ENCODE data around the gene LRP8.
"Not testable (repeated sequence)": the region's sequence is repeated elsewhere in the genome, so short reads cannot be mapped to it uniquely, and the experiment has no call there.

Gene LRP8

DNA sequence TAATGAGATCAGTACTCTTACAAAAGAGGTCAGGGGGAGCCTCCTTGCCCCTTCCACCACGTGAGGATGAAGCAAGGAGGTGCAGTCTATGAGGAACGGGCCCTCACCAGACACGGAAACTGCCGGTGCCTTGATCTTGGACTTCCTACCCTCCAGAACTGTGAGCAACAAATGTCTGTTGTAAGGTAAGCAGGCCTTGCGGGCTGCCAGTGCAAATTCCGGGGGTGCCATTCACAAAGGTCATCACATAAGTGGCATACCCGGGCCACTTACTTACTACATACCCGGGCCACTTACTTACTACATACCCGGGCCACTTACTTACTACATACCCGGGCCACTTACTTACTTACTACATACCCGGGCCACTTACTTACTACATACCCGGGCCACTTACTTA, 44.7 kb downstream of the LRP8 start:
- not testable (repeated sequence) for DNase-seq (ENCODE audit: low spot score)

DNA sequence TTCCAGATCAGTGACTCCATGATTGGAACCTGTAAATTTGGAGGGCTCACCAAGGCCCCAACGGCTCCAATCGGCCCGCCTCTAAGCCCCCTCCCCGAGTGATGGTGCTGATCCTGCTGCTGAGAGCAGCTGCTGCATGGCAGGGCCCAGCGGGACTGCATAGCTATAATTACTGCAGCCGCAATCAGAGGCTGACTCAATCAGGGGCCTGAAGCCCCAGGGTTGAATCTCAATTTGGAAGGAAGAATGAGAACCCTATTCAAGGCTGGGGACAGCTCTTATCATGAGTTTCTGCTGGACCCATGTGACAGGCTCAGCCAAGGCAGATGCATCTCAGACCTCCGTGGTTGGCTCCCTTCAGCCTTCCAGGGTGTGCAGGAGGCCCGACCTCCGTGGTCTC, 46.7 kb downstream of the LRP8 start:
- DNase-seq (ENCODE audit: low spot score) = no peak

DNA sequence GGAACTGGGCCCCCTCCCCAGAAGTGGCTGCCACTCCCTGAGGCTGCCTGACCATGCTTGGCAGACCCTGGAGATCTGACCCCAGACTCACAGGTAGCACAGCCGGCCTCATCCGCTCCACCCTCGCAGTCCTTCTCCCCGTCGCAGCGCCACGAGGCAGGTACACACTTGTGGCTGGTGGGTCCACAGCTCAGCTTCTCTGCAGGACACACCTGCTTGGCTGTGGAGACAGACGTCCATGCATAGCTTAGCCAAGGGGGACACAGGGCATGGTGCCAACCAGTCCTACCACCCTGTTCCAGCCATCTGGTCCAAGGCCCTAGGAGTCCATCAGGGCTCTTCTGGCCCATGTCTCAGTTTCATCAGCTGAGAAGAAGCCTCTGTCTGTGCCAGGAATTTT, 47.4 kb downstream of the LRP8 start:
- no peak for DNase-seq (ENCODE audit: low spot score)

DNA sequence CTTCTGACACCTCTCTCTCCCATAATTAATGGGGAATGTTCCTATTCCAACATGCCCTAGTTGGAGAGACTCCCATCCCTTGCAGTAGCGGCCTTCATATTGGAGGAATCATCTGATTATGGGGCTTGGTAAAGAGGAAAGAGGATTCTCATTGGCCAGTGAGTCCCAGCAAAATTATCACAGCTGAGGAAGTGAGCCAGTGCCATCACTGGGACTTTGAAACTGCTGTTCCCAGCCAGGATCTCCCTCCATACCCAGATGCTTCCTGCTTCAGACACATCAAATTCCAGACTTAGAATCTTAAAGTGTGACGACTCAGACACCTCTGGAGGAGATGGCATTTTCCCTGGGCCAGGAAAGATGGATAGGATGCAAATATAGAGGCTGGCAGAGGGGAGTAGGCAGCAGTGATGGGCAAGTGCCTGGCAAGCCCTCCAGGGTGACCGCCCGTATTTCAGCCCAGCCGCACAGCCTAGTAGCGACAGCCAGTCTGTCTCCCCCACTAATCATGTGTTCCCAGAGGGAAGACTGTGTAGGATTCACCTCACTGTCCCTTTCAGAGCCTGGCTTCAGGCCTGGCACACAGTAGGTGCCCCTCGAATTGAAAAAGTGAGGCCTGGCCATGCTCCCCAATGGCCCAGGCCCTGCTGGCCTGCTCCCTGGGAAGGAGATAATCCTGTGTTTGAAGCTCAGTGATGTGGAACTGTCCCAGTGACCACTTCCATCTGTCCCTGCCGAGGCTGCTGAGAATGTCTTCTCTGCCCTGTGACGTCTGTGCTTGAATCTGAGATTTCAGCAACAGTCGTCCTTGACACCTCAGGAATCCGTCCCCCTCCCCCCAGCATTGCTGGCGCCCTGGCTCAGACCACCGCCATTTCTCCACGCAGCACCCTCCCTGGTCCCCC, 48.3 kb downstream of the LRP8 start:
- no peak for DNase-seq (ENCODE audit: low spot score)

DNA sequence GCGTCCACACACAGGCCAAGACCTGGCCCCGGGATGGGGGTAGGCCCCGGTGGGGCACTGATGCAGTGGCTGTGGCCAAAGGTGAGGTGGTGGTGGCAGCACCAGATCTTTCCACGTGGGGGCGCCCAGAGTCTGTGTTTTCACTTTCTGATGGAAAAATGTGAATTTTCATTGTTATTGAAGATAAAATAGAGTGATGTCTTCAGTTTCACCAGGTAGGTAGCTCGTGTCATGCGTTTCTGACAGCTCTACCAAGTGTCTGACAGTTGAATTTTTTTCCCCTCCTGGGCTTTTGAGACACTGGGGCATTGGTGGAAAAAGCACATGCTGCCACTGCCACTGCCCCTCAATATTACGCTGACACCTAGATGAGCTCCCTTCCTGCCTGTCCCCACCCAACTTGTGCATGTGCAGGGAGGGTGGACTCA, 49.6 kb downstream of the LRP8 start:
- peak; percentile 79 for DNase-seq (ENCODE audit: low spot score)

DNA sequence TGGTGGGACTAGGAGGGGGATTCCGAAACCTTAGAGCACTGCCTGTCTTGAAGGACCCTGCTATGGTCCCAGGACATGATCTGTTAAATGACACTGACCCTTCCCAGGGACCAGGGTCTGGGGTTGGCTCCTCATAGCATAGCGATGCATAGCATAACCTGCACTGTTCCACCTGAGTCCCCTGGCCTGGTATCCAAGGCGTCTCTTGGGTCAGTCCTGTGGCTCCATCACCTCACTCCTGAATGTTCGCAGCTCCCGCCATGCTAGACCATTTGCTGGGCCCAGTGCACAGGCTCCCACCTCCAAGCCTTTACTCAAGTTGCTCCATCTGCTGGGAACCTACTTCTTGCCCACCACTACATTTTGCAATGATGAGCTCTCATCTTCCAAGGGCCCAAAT, 50.5 kb downstream of the LRP8 start:
- no peak for DNase-seq (ENCODE audit: low spot score)

DNA sequence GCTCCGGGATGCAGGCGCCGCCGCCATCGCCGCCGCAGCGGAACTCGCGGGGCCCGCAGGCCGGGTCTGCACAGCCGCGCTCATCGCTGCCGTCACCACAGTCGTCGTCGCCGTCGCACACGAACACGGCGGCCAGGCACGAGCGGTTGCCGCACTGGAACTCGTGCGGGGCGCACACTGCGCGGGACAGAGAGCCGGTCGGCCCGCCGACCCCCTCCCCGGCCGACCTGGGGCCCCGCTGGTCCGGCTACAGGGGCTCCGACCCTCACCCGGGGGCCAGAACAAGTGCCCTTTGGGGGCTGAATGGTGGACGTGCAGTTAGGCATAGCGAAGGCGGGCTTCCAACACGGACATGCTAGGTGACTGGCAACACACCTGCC, 51.0 kb downstream of the LRP8 start:
- no peak for DNase-seq (ENCODE audit: low spot score)

DNA sequence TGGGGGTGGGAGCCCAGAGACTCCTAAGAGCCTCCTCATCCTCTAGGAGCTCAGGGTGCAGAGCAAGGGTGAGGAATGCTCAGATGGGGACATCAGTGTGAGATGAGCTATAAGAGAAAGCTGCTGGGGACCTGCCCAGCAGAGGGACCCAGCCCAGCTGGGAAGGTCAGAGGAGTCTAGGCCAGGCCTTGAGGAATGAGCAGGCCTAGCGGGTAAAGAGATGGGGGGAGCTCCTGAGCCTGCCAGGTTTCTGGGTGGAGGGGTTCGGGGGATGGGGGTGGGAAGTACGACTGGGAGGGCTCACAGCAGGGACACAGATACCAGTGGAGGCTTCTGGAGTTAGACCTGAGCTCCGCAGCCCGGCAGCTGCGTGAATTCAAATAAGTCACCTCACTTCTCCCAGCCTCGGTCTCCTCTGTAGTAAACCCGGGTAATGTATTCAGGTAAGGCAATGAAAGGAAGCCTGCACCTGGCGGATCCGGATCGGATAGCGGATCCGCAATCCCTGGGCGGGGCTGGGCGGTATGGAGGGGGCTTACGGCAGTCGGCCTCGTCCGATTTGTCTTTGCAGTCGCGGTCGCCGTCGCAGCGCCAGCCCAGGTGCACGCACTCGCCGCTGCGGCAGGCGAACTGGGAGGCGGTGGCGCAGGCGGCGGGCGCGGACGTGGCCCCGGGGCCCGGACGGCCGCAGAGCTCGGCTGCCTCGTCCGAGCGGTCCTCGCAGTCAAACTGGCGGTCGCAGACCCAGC, 51.5 kb downstream of the LRP8 start:
- DNase-seq (ENCODE audit: low spot score) = no peak

DNA sequence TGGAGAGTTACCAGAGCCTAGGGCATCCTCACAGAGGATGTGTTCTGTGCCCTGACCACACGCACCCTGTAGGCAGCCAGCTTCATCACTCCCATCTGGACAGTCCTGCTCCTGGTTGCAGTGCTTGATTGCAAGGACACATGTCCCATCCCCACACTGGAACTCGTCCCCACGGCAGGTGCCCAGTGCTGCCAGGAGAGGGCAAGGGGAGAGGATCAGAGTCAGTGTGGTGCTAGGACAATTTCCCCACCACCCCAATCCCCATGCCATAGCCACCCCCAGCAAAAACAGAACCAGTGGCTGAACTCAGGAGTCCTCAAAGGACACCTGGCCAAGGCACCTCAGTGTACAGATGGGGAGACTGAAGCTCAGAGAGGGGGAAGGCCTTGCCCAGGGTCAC, 52.3 kb downstream of the LRP8 start:
- DNase-seq (ENCODE audit: low spot score) = no peak

DNA sequence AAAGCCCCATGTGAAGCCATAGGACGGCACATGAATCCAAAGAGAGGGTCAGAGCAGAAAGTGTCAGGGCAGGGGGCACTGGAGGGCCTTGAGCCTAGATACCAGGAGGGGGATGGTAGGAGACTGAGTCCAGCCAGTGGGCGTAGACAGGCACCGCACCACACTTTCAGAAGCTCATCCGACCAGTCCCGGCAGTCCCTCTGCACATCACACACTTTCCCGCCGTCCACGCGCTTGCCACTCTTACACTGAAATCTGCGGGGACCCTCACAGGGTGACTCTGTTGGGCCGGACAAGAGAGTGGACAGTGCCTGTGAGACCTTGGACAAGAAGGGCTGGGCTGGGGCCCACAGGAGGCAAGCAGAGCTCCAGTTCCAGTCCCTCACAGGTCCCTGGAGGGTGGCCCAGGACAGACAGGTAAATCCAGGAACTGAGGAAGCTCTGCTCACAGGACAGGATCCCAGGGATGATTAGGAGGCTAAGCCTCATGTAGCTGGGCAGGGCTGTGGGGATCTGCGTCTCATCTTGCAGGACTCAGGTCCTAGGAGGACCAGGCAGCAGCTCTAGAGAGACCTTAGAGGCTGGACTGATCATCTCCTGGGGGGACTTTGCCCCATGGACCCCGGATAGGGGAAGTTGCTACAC, 53.2 kb downstream of the LRP8 start:
- DNase-seq (ENCODE audit: low spot score) = no peak

DNA sequence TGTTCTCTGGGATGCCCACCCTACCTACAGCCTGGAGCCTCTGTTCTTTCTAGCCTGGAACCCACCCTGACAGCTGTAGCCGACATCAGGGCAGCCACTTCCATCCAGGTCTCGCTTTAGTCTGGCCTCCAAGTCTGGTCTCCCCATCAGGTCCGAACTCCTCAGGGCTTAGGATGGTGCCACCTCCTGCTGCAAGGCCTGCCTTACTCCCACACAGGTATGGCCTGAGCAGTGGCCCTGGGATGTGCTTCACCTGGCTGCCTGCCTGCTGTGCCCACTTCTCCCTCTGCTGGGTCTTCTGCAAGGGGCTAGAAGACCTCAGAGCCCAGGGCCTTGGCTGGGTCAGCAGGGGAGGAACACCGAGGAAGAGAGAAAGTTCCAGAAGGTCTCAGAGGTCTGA, 53.8 kb downstream of the LRP8 start:
- DNase-seq (ENCODE audit: low spot score) = no peak

DNA sequence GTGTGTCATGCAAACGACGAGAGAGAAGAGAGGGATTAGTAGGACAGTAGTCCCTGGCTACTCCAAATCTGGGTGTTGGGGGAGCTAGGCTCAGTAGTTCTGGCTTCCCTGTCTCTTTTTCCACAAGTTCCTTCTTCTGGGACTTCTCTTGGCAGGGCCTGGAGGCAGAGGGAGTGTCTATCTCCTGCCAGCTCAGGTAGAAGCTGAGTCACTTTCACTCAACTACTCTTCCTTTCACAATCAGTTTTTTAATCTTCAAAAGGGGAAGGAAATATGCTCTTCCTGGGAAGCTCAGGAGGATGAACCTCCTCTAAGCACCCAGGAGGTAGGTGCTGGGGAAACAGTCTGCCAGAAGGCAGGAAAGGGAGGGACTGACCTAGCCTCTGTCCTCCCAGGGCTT, 54.3 kb downstream of the LRP8 start:
- DNase-seq (ENCODE audit: low spot score) = no peak

DNA sequence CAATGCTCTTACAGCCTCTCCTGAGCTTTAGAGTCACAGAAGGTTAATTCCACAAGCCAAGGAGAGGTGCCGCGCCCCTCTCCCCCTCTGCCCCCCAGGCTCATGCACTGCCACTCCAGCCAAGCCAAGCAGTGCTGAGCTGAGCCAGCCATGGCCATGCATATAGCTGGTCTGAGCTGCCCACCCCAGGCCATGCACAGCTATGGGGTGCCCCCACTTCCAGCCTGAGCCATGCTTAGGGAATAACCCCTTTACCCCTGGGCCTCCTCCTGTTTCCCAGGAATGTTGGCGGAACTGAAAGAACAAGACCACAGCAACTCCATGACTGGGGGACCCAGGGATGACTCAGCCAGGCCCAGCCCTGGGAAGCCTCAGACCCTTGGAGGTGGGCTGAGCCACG, 55.5 kb downstream of the LRP8 start:
- no peak for DNase-seq (ENCODE audit: low spot score)

DNA sequence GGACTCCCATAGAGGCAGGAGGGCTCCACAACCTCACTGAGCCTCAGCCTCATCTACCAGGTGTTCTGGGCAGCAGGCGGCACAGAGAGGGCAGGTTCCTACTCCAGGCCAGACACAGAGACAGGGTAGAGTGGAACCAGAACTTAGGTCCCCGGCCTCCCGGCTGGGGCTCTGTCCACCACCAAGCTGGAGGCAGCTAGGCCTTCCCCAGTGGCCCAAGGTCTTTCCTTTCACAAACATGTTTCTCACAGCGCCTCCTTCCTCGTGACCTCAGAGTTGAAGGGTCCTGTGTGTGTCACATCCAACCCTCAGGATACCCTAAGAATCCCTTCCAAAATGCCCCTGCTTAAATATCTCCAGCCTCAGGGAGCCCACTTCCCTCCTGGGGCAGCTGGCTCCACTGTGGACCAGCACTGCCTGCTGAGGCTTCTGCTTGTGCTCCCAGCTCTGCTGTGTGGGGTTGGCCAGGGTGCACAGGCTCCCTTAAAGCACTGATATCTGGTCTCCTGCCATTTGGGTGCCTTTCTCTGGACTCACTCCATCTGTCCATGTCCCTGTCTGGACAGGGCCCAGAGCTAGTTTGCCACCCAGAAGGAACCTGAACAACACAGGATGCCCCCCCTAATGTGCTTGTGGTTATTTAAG, 56.3 kb downstream of the LRP8 start:
- no peak for DNase-seq (ENCODE audit: low spot score)

DNA sequence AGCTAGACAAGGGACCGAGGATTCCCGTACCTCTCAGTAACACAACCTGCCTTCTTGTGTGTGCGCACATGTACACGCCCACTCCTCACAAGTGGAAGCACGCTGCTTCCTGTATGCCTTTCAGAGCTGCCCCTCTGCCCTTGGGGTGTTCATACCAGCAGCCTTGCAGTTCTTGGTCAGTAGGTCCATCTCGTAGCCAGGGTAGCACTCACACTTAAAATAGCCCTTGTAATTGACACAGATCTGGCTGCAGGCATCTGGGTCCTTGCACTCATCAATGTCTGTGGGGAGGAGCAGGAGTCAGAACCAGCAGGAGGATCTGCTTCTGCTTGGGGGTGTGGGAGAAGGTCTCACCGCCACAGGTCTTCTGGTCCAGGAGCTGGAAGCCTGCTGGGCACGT, 57.0 kb downstream of the LRP8 start:
- DNase-seq (ENCODE audit: low spot score) = no peak

DNA sequence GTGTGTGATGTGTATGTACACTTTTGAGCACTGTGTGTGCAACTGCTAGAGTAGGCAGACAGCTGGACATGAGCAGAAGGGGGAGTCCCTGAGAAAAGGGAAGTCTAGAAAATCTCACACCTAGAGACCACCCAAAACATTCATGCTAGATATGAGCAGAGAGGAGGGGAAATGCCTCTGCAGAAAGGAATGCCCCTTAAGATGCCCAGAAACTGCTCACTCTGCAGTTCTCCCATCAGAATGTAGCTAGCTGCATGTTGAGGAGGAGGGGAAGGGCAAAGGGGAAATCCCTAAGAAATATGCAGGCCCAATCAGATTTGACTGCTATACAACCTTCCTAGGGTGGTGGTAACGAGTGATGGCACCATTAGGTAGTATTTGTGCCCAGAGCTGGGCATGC, 57.8 kb downstream of the LRP8 start:
- no peak for DNase-seq (ENCODE audit: low spot score)

DNA sequence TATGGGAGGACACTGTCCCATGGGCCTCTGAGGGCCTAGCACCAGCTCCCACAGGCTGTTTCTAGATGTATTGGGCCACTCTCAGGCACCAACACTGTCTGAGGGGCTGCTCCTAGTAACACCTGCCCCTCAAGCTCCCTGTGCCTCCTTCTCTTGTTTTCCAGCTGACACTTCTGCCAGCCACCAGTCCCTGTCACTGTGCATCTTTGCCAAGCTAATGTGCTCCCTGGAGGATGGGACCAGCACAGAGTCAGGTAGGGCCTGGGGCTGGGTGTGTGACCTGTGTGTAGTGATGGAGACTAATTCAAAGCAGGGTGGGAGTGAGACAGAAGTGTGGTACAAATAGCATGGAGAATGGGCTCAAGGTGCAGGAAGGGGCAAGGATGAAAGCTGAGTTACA, 60.1 kb downstream of the LRP8 start:
- DNase-seq (ENCODE audit: low spot score) = no peak

DNA sequence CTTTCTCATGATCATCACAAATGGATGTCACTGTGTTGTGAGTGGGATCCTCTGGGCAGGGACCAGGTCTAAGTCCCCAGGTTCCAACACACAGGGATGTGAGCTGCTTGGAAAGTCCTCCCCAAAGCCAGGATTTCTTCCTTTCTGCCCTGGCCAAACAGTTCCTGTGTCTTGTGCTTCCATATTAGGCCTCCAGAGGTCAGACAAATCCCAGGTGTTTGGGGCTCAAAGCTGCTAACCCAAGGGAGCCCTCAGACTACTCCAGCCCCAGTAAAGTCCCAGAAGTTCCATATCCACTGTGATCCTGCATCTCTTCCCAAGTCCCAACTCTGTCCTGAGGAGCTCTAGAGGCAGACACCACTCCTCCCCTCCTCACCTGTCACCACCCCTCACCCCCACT, 61.8 kb downstream of the LRP8 start:
- peak; percentile 48 for DNase-seq (ENCODE audit: low spot score)

DNA sequence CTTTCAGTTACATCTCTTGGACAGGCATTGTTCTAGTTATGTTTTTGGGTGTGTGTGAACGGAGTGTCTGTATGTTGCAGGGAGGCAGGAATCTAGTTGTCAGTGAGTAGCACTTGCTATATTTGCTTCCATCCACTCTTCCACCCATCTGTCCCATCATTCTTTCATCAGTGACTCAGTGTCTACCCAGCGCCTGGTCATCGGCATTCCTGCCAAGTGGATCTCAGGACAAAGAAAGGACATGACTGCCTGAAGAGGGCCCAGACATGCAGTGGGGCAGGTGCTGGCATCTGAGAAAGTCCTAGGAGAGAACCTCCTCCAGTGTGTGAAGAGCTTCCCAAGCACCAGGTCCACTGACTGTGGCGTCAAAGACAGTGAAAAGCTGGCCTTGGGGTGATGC, 62.3 kb downstream of the LRP8 start:
- no peak for DNase-seq (ENCODE audit: low spot score)

DNA sequence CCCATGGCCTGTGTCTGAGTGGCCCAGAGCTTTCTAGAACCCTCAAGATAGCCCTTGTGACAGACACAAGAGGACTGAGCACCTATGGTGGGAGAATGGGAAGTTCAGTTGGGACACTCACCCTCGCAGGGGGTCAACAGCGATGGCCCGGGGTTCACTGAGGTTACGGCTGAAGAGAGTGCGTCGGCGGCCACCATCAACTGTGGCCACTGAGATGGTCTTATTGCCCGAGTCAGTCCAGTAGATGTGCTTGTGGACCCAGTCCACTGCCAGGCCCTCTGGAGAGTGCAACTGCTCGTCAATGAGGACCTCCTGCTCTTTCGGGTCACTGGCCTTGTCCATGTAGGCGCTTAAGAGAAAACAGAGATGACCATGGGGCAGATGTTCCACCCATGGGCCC, 63.8 kb downstream of the LRP8 start:
- DNase-seq (ENCODE audit: low spot score) = no peak

DNA sequence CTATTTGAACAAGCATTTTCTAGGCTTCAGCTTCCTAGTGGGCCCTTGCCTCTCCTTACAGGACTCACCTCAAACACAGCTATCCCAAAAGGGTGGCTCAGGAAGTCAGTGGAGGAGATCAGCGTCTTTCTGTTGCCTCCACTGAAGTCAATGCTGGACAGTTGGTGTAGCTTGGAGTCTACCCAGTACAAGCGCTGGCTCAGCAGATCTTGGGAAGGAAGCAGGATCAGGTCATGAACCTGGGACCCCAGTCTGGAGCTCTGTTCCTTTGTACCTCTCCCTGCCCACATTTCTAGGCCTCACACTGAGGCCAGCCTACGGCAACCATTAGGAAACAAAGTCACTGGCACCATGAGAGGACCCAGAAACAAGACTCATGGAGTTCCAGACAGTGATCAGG, 65.9 kb downstream of the LRP8 start:
- DNase-seq (ENCODE audit: low spot score) = no peak

DNA sequence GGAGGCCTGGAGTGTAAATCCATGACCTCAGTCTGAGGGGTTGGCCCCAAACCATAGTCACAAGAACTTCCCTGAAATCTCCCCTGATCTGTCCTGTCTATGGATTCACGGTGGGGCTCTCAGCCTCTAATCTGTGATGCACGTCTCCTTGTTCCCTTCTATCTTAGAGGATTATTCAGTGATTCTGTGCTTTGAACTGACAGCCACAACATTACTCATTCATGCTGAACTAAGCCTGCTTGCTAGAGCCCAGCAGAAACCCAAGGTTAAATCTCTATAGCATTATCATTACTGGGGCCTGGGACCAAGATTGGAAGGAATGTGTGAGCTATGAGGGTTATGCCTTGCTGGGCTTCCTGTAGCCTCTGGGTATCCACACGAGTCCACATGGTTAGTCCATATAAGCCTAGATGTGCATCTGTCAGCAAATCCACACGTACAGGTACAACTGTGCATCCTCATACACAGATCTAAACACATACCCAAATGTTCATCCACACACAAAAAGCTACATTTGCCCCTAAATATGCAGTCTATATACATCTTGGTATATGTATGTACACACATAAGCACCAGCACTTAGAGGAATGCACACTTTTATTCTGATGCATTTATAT, 67.1 kb downstream of the LRP8 start:
- DNase-seq (ENCODE audit: low spot score) = no peak
